Keratinocyte (primary cell): ENCODE results near the gene PRKCD. TPM values are rescaled to one million over a fixed set of nuclear protein-coding genes. Genes with fewer than 3 reads are reported as not detected.

Experiments used
- DNase-seq: peaks from one replicate; pipeline ENCODE4 v3.0.0-alpha.2; 2011; ENCODE audit warnings: low read depth, missing footprints, low spot score
- FAIRE-seq: peaks from 2 replicates; lab custom pipeline; 2011; peaks lifted over from hg19 to GRCh38; lab: Jason Lieb, UNC
- H2AFZ ChIP-seq: 2 replicates; pipeline ENCODE4 v1.6.0; 2012; ENCODE audit warnings: low read length, control low read depth, inconsistent platforms; ENCODE audit not compliant: control insufficient read depth
- H3K27ac ChIP-seq: 2 replicates; pipeline ENCODE4 v1.5.1; 2011; ENCODE audit warnings: low read length; ENCODE audit not compliant: control insufficient read depth, insufficient read depth
- H3K27me3 ChIP-seq: 3 replicates; pipeline ENCODE4 v1.6.0; 2011; ENCODE audit warnings: low read length; ENCODE audit not compliant: control insufficient read depth, insufficient read depth; ENCODE audit errors: extremely low read depth
- H3K36me3 ChIP-seq, 2 experiments: 2 replicates in 1 of 2; 3 replicates in 1 of 2; pipeline ENCODE4 v1.5.1; 2011; ENCODE audit warnings: low read length in 2 of 2, mild to moderate bottlenecking in 1 of 2; ENCODE audit not compliant: control insufficient read depth in 2 of 2, insufficient read depth in 2 of 2; ENCODE audit errors: extremely low read depth in 1 of 2
- H3K4me1 ChIP-seq: 3 replicates; pipeline ENCODE4 v1.5.1; 2011; ENCODE audit warnings: low read length; ENCODE audit not compliant: control insufficient read depth, insufficient read depth; ENCODE audit errors: extremely low read depth
- H3K4me2 ChIP-seq: 3 replicates; pipeline ENCODE4 v1.6.0; 2011; ENCODE audit warnings: low read depth, low read length; ENCODE audit not compliant: control insufficient read depth, insufficient read depth; ENCODE audit errors: extremely low read depth
- H3K4me3 ChIP-seq, 3 experiments: fragments of 200-600 bp in 1 of 3; sonication (generic) in 1 of 3; 2 replicates in 2 of 3; 3 replicates in 1 of 3; pipeline ENCODE4 v1.5.1; 2011 to 2016; ENCODE audit warnings: low read length in 3 of 3, mild to moderate bottlenecking in 3 of 3, control low read depth in 2 of 3, inconsistent platforms in 1 of 3, low read depth in 1 of 3, mixed read lengths in 1 of 3, mixed run types in 1 of 3, moderate library complexity in 1 of 3; ENCODE audit not compliant: control insufficient read depth in 2 of 3, insufficient read depth in 2 of 3; ENCODE audit errors: extremely low read depth in 1 of 3
- H3K79me2 ChIP-seq: 2 replicates; pipeline ENCODE4 v1.6.0; 2012; ENCODE audit warnings: low read length; ENCODE audit not compliant: control insufficient read depth, insufficient read depth
- H3K9ac ChIP-seq: 3 replicates; pipeline ENCODE4 v1.6.0; 2011; ENCODE audit warnings: low read length; ENCODE audit not compliant: control insufficient read depth, insufficient read depth; ENCODE audit errors: extremely low read depth
- H3K9me1 ChIP-seq: 3 replicates; pipeline ENCODE4 v1.6.0; 2011; ENCODE audit warnings: low read length; ENCODE audit not compliant: control insufficient read depth, insufficient read depth; ENCODE audit errors: extremely low read depth
- H3K9me3 ChIP-seq: 2 replicates; pipeline ENCODE4 v1.5.1; 2012; ENCODE audit warnings: low read depth, low read length; ENCODE audit not compliant: control insufficient read depth
- H4K20me1 ChIP-seq: 3 replicates; pipeline ENCODE4 v1.6.0; 2011; ENCODE audit warnings: low read length; ENCODE audit not compliant: control insufficient read depth, insufficient read depth; ENCODE audit errors: extremely low read depth
- CTCF ChIP-seq, 3 experiments: IDR thresholded peaks in 1 of 3; conservative IDR thresholded peaks in 1 of 3; optimal IDR thresholded peaks in 1 of 3; 2 replicates in 2 of 3; 3 replicates in 1 of 3; pipeline versions ENCODE3 to v1.5.1; 2011; ENCODE audit warnings: low read length in 3 of 3, mild to moderate bottlenecking in 3 of 3, moderate library complexity in 2 of 3, control low read depth in 1 of 3, inconsistent platforms in 1 of 3; ENCODE audit not compliant: insufficient read depth in 2 of 3; ENCODE audit errors: extremely low read depth in 1 of 3
- EZH2 ChIP-seq: IDR thresholded peaks from one replicate; pipeline ENCODE4 v1.6.1; 2012; ENCODE audit warnings: inconsistent platforms, mild to moderate bottlenecking, low read length, moderate library complexity
- dilution Hi-C: fragments of 300-500 bp; cut with MboI; formaldehyde crosslinking; loops from one replicate; pipeline ENCODE4 v1.7.0; 2020; ENCODE audit warnings: low sequenced_read_pairs; ENCODE audit not compliant: extremely low pct_ligation_motif_present
- polyA plus RNA-seq, 5 experiments: library from polyadenylated mRNA; depleted of rRNA in 3 of 5; stranded (reverse) in 3 of 5; stranded (forward) in 1 of 5; unstranded in 1 of 5; fragments of >200 nt; gene quantifications; 1 replicate in 1 of 5; 2 replicates in 3 of 5; 3 replicates in 1 of 5; pipeline versions ENCODE4 v1.2.1 to v1.2.3, GENCODE V29; 2011 to 2012; ENCODE audit warnings: missing spikeins in 2 of 5, low read depth in 1 of 5, low replicate concordance in 1 of 5

Gene PRKCD
- polyA plus RNA-seq, 1 donor (not counting 4 experiments of a cell fraction or from before 2014, with no cell fraction given), result 25.1 TPM

GRCh38 chr3:53224026-53224425 lies 63.0 kb downstream of the PRKCD start:
- dilution Hi-C loops, result no loop called here
- Histone ChIP-seq H3K79me2 (no peaks in the 10 kb centered on the region), H3K4me2 (no peak overlapping the region), H3K36me3 (peaks cover 48 to 60% of the 10 kb centered on the region in 2 experiments), H3K27ac (no peak overlapping the region), H3K4me3 (no peak overlapping the region), H3K9me3 (no peaks in the 10 kb centered on the region), H3K4me1 (no peaks in the 10 kb centered on the region), H2AFZ (no peak overlapping the region), H3K9me1 (no peaks in the 10 kb centered on the region), H3K27me3 (no peaks in the 10 kb centered on the region), H4K20me1 (peaks cover 5% of the 10 kb centered on the region), H3K9ac (no peak overlapping the region)
- FAIRE-seq, result no peak
- DNase-seq, result no peak
- no peak for TF ChIP-seq CTCF (optimal IDR thresholded peaks at IDR 0.05 in 1 of 3, IDR thresholded peaks at IDR 0.05 in 1 of 3, conservative IDR thresholded peaks at IDR 0.05 in 1 of 3; ENCODE audit: extremely low read depth in 1 of 3, insufficient read depth in 2 of 3, low read length in 3 of 3)
- TF ChIP-seq EZH2, result no peak

GRCh38 chr3:53224536-53224935 lies 63.5 kb downstream of the PRKCD start:
- H2AFZ ChIP-seq, result no peak overlapping the region
- H3K27me3 ChIP-seq, result no peaks in the 10 kb centered on the region
- no peak for FAIRE-seq
- no peak overlapping the region for H3K4me2 ChIP-seq
- H4K20me1 ChIP-seq, result peaks cover 5% of the 10 kb centered on the region
- dilution Hi-C loops, result no loop called here
- peaks cover 48 to 65% of the 10 kb centered on the region in 2 experiments for H3K36me3 ChIP-seq
- no peak overlapping the region for H3K4me3 ChIP-seq
- no peaks in the 10 kb centered on the region for H3K9me3 ChIP-seq
- H3K9ac ChIP-seq, result no peak overlapping the region
- no peaks in the 10 kb centered on the region for H3K9me1 ChIP-seq
- no peaks in the 10 kb centered on the region for H3K4me1 ChIP-seq
- TF ChIP-seq EZH2 (no peak), CTCF (optimal IDR thresholded peaks at IDR 0.05 in 1 of 3, IDR thresholded peaks at IDR 0.05 in 1 of 3, conservative IDR thresholded peaks at IDR 0.05 in 1 of 3; ENCODE audit: extremely low read depth in 1 of 3, insufficient read depth in 2 of 3, low read length in 3 of 3) (no peak)
- no peaks in the 10 kb centered on the region for H3K79me2 ChIP-seq
- no peak overlapping the region for H3K27ac ChIP-seq
- DNase-seq, result no peak
